HepG2 (cell line): ENCODE measurements around the gene TADA1. TPM values are rescaled to one million over a fixed set of nuclear protein-coding genes. Genes with fewer than 3 reads are reported as not detected.

ENCODE experiments used
- ATAC-seq: fragments of 200-7000 bp; cut with Tn5 transposase; 3 replicates; pipeline ENCODE4 v1.9.1; 2020; ENCODE audit warnings: mild to moderate bottlenecking, moderate library complexity
- BruUV-seq: library from RNA; stranded (reverse); fragments of 400-500 nt; replicated peaks from 2 replicates; lab custom pipeline; 2021; lab: Mats Ljungman, UMichigan
- CTCF ChIA-PET: fragments of 300-600 bp; formaldehyde crosslinking; extraction: SDS; loops from one replicate; lab custom pipeline; 2021; ENCODE audit warnings: low total read pairs, inconsistent platforms, low intra/inter-chr PET ratio; lab: Yijun Ruan, JAX
- POLR2A ChIA-PET: fragments of 350-600 bp; sonication (Branson Sonifier 250); formaldehyde crosslinking; loops from one replicate; lab custom pipeline; 2020; ENCODE audit warnings: antibody characterized with exemption, inconsistent platforms; lab: Yijun Ruan, JAX
- DNase-seq: peaks from one replicate; pipeline ENCODE4 v3.0.0-alpha.2; 2015; ENCODE audit warnings: low spot score
- FAIRE-seq: peaks from 3 replicates; lab custom pipeline; 2011; peaks lifted over from hg19 to GRCh38; lab: Jason Lieb, UNC
- H2AFZ ChIP-seq: one replicate; pipeline ENCODE4 v1.6.1; 2011; ENCODE audit warnings: low read length, inconsistent platforms
- H3K27ac ChIP-seq: fragments of 300-600 bp; 3 replicates; pipeline ENCODE4 v1.8.0; 2011; ENCODE audit warnings: mixed run types, mild to moderate bottlenecking, mixed read lengths, low read length, inconsistent platforms; ENCODE audit not compliant: insufficient read depth; ENCODE audit errors: extremely low read length
- H3K27me3 ChIP-seq, 2 experiments: fragments of 200-600 bp in 1 of 2; 2 replicates in 1 of 2; 3 replicates in 1 of 2; pipeline versions ENCODE4 v1.6.0 to v1.8.0; 2011; ENCODE audit warnings: low read length in 2 of 2, mild to moderate bottlenecking in 2 of 2, moderate library complexity in 2 of 2, inconsistent platforms in 1 of 2; ENCODE audit not compliant: insufficient read depth in 2 of 2, control insufficient read depth in 1 of 2
- H3K36me3 ChIP-seq, 2 experiments: fragments of 200-600 bp in 1 of 2; replicated peaks in 1 of 2; 2 replicates in 1 of 2; 3 replicates in 1 of 2; pipeline versions ENCODE4 v1.5.1 to v1.8.0; 2011; ENCODE audit warnings: low read length in 2 of 2, inconsistent platforms in 1 of 2; ENCODE audit not compliant: insufficient read depth in 2 of 2, control insufficient read depth in 1 of 2
- H3K4me1 ChIP-seq: 2 replicates; pipeline ENCODE4 v1.5.1; 2012; ENCODE audit warnings: low read length, inconsistent platforms; ENCODE audit not compliant: insufficient read depth
- H3K4me2 ChIP-seq: 2 replicates; pipeline ENCODE4 v1.6.0; 2011; ENCODE audit warnings: low read depth, low read length, inconsistent platforms
- H3K4me3 ChIP-seq, 3 experiments: fragments of 200-600 bp in 1 of 3; sonication (generic), shearing (Covaris generic) in 1 of 3; replicated peaks in 1 of 3; 2 replicates each; pipeline ENCODE4 v1.5.1; 2011 to 2016; ENCODE audit warnings: low read length in 3 of 3, inconsistent platforms in 2 of 3, low read depth in 2 of 3, mild to moderate bottlenecking in 2 of 3, control low read depth in 1 of 3, mixed read lengths in 1 of 3; ENCODE audit not compliant: insufficient read depth in 1 of 3
- H3K79me2 ChIP-seq: one replicate; pipeline ENCODE4 v1.6.1; 2011; ENCODE audit warnings: low read length, inconsistent platforms; ENCODE audit not compliant: insufficient read depth
- H3K9ac ChIP-seq: 2 replicates; pipeline ENCODE4 v1.6.0; 2011; ENCODE audit warnings: mild to moderate bottlenecking, low read depth, low read length, inconsistent platforms; ENCODE audit not compliant: insufficient read depth
- H3K9me3 ChIP-seq: 2 replicates; pipeline ENCODE4 v1.5.1; 2012; ENCODE audit warnings: mild to moderate bottlenecking, low read length
- H4K20me1 ChIP-seq: 2 replicates; pipeline ENCODE4 v1.6.0; 2011; ENCODE audit warnings: inconsistent platforms, mild to moderate bottlenecking, low read length, moderate library complexity; ENCODE audit not compliant: insufficient read depth
- KAT7 ChIP-seq: IDR thresholded peaks from 2 replicates; pipeline ENCODE4 v1.6.1; 2018; ENCODE audit warnings: borderline replicate concordance, missing compliant biosample characterization
- NRL ChIP-seq: sonication (generic); formaldehyde crosslinking; IDR thresholded peaks from 2 replicates; pipeline ENCODE4 v1.5.0; 2020; ENCODE audit warnings: missing genetic modification reagents, mild to moderate bottlenecking, moderate library complexity, borderline replicate concordance
- PAWR ChIP-seq: sonication (generic); formaldehyde crosslinking; IDR thresholded peaks from 2 replicates; pipeline ENCODE4 v1.4.0; 2020; ENCODE audit warnings: missing genetic modification reagents, mild to moderate bottlenecking, borderline replicate concordance
- RFXANK ChIP-seq: IDR thresholded peaks from 2 replicates; pipeline ENCODE4 v1.6.1; 2016
- SP2 ChIP-seq: sonication (generic); formaldehyde crosslinking; IDR thresholded peaks from 2 replicates; pipeline ENCODE4 v1.5.1; 2020; ENCODE audit warnings: mild to moderate bottlenecking, missing genetic modification reagents
- SRSF9 ChIP-seq: fragments of 200-400 bp; formaldehyde crosslinking; IDR thresholded peaks from 2 replicates; pipeline ENCODE4 v1.6.1; 2018; ENCODE audit warnings: borderline replicate concordance, mild to moderate bottlenecking, low read depth, low read length; ENCODE audit not compliant: insufficient read depth, poor library complexity, severe bottlenecking
- TP53 ChIP-seq: sonication (generic); formaldehyde crosslinking; conservative IDR thresholded peaks from 2 replicates; pipeline ENCODE4 v1.4.0; 2020; ENCODE audit warnings: missing genetic modification reagents
- ZMYM2 ChIP-seq: sonication (generic); formaldehyde crosslinking; IDR thresholded peaks from 2 replicates; pipeline ENCODE4 v1.8.0; 2022; ENCODE audit warnings: mild to moderate bottlenecking, missing genetic modification reagents
- ZNF205 ChIP-seq: IDR thresholded peaks from 2 replicates; pipeline ENCODE4 v1.6.1; 2018; ENCODE audit warnings: missing biosample characterization, missing genetic modification reagents
- WGBS: methylation state at CpG from one replicate; pipeline ENCODE4 v1.1.6; 2017; ENCODE audit warnings: low lambda C conversion rate; 5-methylcytosine and 5-hydroxymethylcytosine counted together
- in situ Hi-C: cut with HindIII; loops from 2 replicates; pipeline ENCODE4 v1.10.0; 2017; ENCODE audit warnings: low pct_unique_long_range_greater_than_20kb; ENCODE audit not compliant: extremely low pct_ligation_motif_present
- intact Hi-C: fragments of 100-400 bp; cut with micrococcal nuclease; formaldehyde crosslinking; loops from one replicate; pipeline ENCODE4 v1.10.0; 2022; ENCODE audit not compliant: unreplicated experiment
- polyA plus RNA-seq, 8 experiments: library from polyadenylated mRNA; depleted of rRNA in 3 of 8; stranded (reverse) in 7 of 8; unstranded in 1 of 8; fragments of >200 nt; fragmentation: Illumina TruSeq in 4 of 8; extraction: Trizol in 4 of 8; gene quantifications; 2 replicates each; pipeline versions ENCODE4 v1.2.1 to v1.2.3, GENCODE V29; 2011 to 2016; ENCODE audit warnings: low read depth in 4 of 8, missing spikeins in 1 of 8, mixed read lengths in 1 of 8; ENCODE audit not compliant: insufficient read depth in 1 of 8
- total RNA-seq, 5 experiments: library from RNA; depleted of rRNA; stranded (reverse); fragments of >200 nt; fragmentation: Illumina TruSeq; extraction: Trizol; gene quantifications; 2 replicates each; pipeline ENCODE4 v1.2.3, GENCODE V29; 2016; ENCODE audit warnings: low read depth in 1 of 5
- TF ChIP-seq, protein P1 (sequence below): sonication (generic); formaldehyde crosslinking; IDR thresholded peaks from 2 replicates; pipeline ENCODE4 v1.5.0; 2020; ENCODE audit warnings: missing genetic modification reagents

The TADA1 gene
- total and polyA plus RNA-seq, 2 of the 13 experiments (the other 11 are each of a cell fraction or from before 2014, with no cell fraction given), result 28.3 to 29.1 TPM

DNA sequence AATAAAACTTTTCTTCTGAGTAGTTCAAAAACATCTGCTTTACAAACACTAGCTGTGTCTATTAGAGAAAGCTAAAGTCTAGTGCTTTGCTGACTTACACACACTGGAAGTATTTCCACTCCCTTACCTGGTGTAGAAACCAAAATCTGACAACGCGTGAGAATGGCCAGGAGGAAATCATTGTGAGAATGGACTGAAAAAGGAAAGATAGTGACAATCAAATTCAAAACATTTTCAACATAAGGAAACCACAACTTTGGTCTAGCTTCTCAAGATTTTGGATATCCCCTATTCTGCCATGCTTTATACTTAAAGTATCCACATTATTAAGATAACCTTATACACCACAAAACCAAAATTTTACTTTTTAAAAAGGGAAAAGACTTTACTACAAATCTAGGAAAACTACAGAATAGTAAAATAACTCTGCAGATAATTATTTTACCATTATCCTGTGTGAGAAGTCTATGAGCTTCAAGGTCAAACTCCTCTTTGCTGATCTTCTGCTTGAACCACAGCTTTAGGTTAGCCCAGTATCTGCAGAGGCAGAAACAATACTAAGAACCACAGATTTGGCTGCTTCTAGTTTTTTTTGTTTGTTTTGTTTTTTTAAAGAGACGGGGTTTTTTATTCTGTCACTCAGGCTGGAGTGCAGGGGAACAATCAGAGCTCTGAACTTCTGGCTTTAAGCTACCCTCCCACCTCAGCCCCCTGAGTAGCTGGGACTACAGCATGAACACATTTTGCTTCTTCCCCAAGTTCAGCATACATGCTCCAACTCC, 6.6 kb downstream of the TADA1 start:
- TF ChIP-seq SRSF9 (no peak), NRL (CRISPR knock-in tag) (no peak), SP2 (CRISPR knock-in tag) (no peak), ZNF205 (CRISPR knock-in tag) (no peak), RFXANK (CRISPR knock-in tag) (no peak), KAT7 (CRISPR knock-in tag) (no peak), PAWR (CRISPR knock-in tag) (no peak), TP53 (CRISPR knock-in tag) (no peak), ZMYM2 (CRISPR knock-in tag) (no peak)
- TF ChIP-seq, protein P1, sequence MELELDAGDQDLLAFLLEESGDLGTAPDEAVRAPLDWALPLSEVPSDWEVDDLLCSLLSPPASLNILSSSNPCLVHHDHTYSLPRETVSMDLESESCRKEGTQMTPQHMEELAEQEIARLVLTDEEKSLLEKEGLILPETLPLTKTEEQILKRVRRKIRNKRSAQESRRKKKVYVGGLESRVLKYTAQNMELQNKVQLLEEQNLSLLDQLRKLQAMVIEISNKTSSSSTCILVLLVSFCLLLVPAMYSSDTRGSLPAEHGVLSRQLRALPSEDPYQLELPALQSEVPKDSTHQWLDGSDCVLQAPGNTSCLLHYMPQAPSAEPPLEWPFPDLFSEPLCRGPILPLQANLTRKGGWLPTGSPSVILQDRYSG (CRISPR knock-in tag), result no peak
- Histone ChIP-seq H3K27ac (peak overlapping the region; percentile 29), H3K36me3 (peaks cover 5 to 34% of the 10 kb centered on the region in 2 experiments), H4K20me1 (peaks cover 22% of the 10 kb centered on the region), H2AFZ (no peak overlapping the region), H3K4me3 (no peak overlapping the region), H3K9ac (no peak overlapping the region), H3K27me3 (no peaks in the 10 kb centered on the region), H3K4me2 (no peak overlapping the region), H3K4me1 (peaks cover 61% of the 10 kb centered on the region), H3K79me2 (peaks cover 60% of the 10 kb centered on the region), H3K9me3 (no peaks in the 10 kb centered on the region)
- no TSS peak for BruUV-seq
- 83% methylated on average over 3 of the region's 3 CpGs for WGBS
- FAIRE-seq, result no peak
- no peak for ATAC-seq
- intact Hi-C loops (no loop called here), in situ Hi-C loops (no loop called here)
- no peak for DNase-seq
- ChIA-PET POLR2A (interaction anchor here (2.8 kb wide), 1 partner anchor 30 kb away, joined by 12 read pairs; the partner anchor contains the start of gene POGK), CTCF (no interaction called here)
